Ascending aorta (tissue), 2 donors: ENCODE results near the gene ZNF32. TPM values are rescaled to one million over a fixed set of nuclear protein-coding genes. Genes with fewer than 3 reads are reported as not detected.

Experiments used
- DNase-seq, 2 donors: peaks; one replicate each; pipeline ENCODE4 v3.0.0-alpha.2; 2019; ENCODE audit warnings: low spot score in 2 of 2
- H3K27ac ChIP-seq, 2 donors: fragments of 200-600 bp; sonication (generic); one replicate each; pipeline ENCODE4 v1.5.1; 2016 to 2017; ENCODE audit warnings: mild to moderate bottlenecking in 1 of 2
- H3K27me3 ChIP-seq: fragments of 200-600 bp; sonication (generic); one replicate; pipeline ENCODE4 v1.5.1; 2017
- H3K36me3 ChIP-seq, 2 donors: fragments of 200-600 bp; sonication (generic); one replicate each; pipeline ENCODE4 v1.5.1; 2016
- H3K4me1 ChIP-seq, 2 donors: fragments of 200-600 bp; sonication (generic); one replicate each; pipeline ENCODE4 v1.5.1; 2016 to 2017; ENCODE audit warnings: mild to moderate bottlenecking in 1 of 2
- H3K4me3 ChIP-seq, 2 donors: fragments of 200-600 bp; sonication (generic); one replicate each; pipeline ENCODE4 v1.5.1; 2016 to 2017; ENCODE audit warnings: mild to moderate bottlenecking in 1 of 2
- H3K9me3 ChIP-seq, 2 donors: fragments of 200-600 bp; sonication (generic); one replicate each; pipeline ENCODE4 v1.5.1; 2016
- CTCF ChIP-seq, 3 experiments: fragments of 200-600 bp in 2 of 3; fragments of 450-650 bp in 1 of 3; sonication (generic) in 2 of 3; IDR thresholded peaks; one replicate each; pipeline ENCODE4 v1.5.1; 2016 to 2019; ENCODE audit warnings: antibody characterized with exemption in 3 of 3, mild to moderate bottlenecking in 1 of 3, moderate library complexity in 1 of 3
- intact Hi-C: fragments of 100-400 bp; cut with DNase I; formaldehyde crosslinking; loops from one replicate; pipeline ENCODE4 v1.15.1; 2023
- total RNA-seq: library from RNA; depleted of rRNA; stranded (reverse); fragments of >200 nt; gene quantifications from one replicate; pipeline ENCODE4 v1.1.0, GENCODE V29; 2016

Gene ZNF32
- total RNA-seq, 1 donor from 2014 or later, result 10.9 TPM

- no peak overlapping the region for H3K27ac ChIP-seq
- intact Hi-C loops, result no loop called here
Measured at GRCh38 chr10:43680035-43680434, 31.4 kb upstream of the ZNF32 start.

GRCh38 chr10:43679509-43679908 is 30.8 kb upstream of the ZNF32 start:
- TF ChIP-seq CTCF (IDR thresholded peaks at IDR 0.05), result no peak
- intact Hi-C loops, result loop anchor here (10.0 kb wide), 2 partner anchors 895 to 1295 kb away; partner anchors contain the start of gene DEPP1
- H3K9me3 ChIP-seq, result no peaks in the 10 kb centered on the region
- H3K27ac ChIP-seq, result no peak overlapping the region
- H3K4me1 ChIP-seq, result no peaks in the 10 kb centered on the region
- peak; percentile 29 to 79 for DNase-seq
- H3K36me3 ChIP-seq, result no peaks in the 10 kb centered on the region
- H3K4me3 ChIP-seq, result no peak overlapping the region
- no peaks in the 10 kb centered on the region for H3K27me3 ChIP-seq

More at GRCh38 chr10:43680035-43680434, 31.4 kb upstream of the ZNF32 start:
- Histone ChIP-seq H3K4me3 (no peak overlapping the region), H3K9me3 (no peaks in the 10 kb centered on the region), H3K27me3 (no peaks in the 10 kb centered on the region), H3K36me3 (no peaks in the 10 kb centered on the region), H3K4me1 (no peaks in the 10 kb centered on the region)
- TF ChIP-seq CTCF (IDR thresholded peaks at IDR 0.05), result no peak
- DNase-seq, result no peak

- Histone ChIP-seq H3K4me1 (no peaks in the 10 kb centered on the region), H3K9me3 (no peaks in the 10 kb centered on the region), H3K36me3 (no peaks in the 10 kb centered on the region), H3K27me3 (no peaks in the 10 kb centered on the region), H3K4me3 (no peak overlapping the region), H3K27ac (no peak overlapping the region)
- intact Hi-C loops, result loop anchor here (10.0 kb wide), 2 partner anchors 896 to 1296 kb away; partner anchors contain the start of gene DEPP1
- no peak for TF ChIP-seq CTCF (IDR thresholded peaks at IDR 0.05)
- no peak for DNase-seq
Measured at GRCh38 chr10:43678654-43679053, 30.0 kb upstream of the ZNF32 start.

- no peak overlapping the region for H3K27ac ChIP-seq
- H3K9me3 ChIP-seq, result no peaks in the 10 kb centered on the region
- intact Hi-C loops, result loop anchor here (10.0 kb wide), 2 partner anchors 898 to 1298 kb away; partner anchors contain the start of gene DEPP1
- no peak for DNase-seq
- H3K36me3 ChIP-seq, result no peaks in the 10 kb centered on the region
- no peaks in the 10 kb centered on the region for H3K27me3 ChIP-seq
- TF ChIP-seq CTCF (IDR thresholded peaks at IDR 0.05), result no peak
- no peaks in the 10 kb centered on the region for H3K4me1 ChIP-seq
- no peak overlapping the region for H3K4me3 ChIP-seq
Measured at GRCh38 chr10:43676901-43677300, 28.2 kb upstream of the ZNF32 start.

- intact Hi-C loops, result loop anchor here (10.0 kb wide), 2 partner anchors 898 to 1298 kb away; partner anchors contain the start of gene DEPP1
- no peaks in the 10 kb centered on the region for H3K27me3 ChIP-seq
- H3K27ac ChIP-seq, result no peak overlapping the region
- H3K4me1 ChIP-seq, result no peaks in the 10 kb centered on the region
- no peaks in the 10 kb centered on the region for H3K9me3 ChIP-seq
- no peak for TF ChIP-seq CTCF (IDR thresholded peaks at IDR 0.05)
- no peaks in the 10 kb centered on the region for H3K36me3 ChIP-seq
- DNase-seq, result no peak
- H3K4me3 ChIP-seq, result no peak overlapping the region
Measured at GRCh38 chr10:43676331-43676730, 27.6 kb upstream of the ZNF32 start.
